NCI-H2196 treated with DMSO at 0.1 percent for 48 hours (cell line): ENCODE measurements around the gene TMTC1.
"Not testable (repeated sequence)": the region's sequence is repeated elsewhere in the genome, so short reads cannot be mapped to it uniquely, and the experiment has no call there.

Experiments
- DNase-seq: peaks from one replicate; lab custom pipeline; 2025; ENCODE audit not compliant: unreplicated experiment; lab: John Stamatoyannopoulos, UW

Gene TMTC1

GRCh38 chr12:29674463-29674862 lies 109.3 kb downstream of the TMTC1 start:
- DNase-seq = no peak

- DNase-seq = no peak
Measured at GRCh38 chr12:29673346-29673745, 110.4 kb downstream of the TMTC1 start.

GRCh38 chr12:29672580-29672979 lies 111.2 kb downstream of the TMTC1 start:
- no peak for DNase-seq

GRCh38 chr12:29671742-29672141 lies 112.0 kb downstream of the TMTC1 start:
- no peak for DNase-seq

GRCh38 chr12:29667011-29667410 lies 116.7 kb downstream of the TMTC1 start:
- DNase-seq = no peak

- DNase-seq = no peak
Measured at GRCh38 chr12:29665107-29665506, 118.6 kb downstream of the TMTC1 start.

GRCh38 chr12:29662734-29663323 lies 120.9 kb downstream of the TMTC1 start:
- no peak for DNase-seq

- DNase-seq = no peak
Measured at GRCh38 chr12:29660847-29661246, 122.9 kb downstream of the TMTC1 start.

- DNase-seq = no peak
Measured at GRCh38 chr12:29656762-29657538, 126.8 kb downstream of the TMTC1 start.

GRCh38 chr12:29655861-29656260 lies 127.9 kb downstream of the TMTC1 start:
- DNase-seq = no peak

- DNase-seq = no peak
Measured at GRCh38 chr12:29653286-29653685, 130.5 kb downstream of the TMTC1 start.

GRCh38 chr12:29650371-29650770 lies 133.4 kb downstream of the TMTC1 start:
- no peak for DNase-seq

GRCh38 chr12:29649722-29650121 lies 134.0 kb downstream of the TMTC1 start:
- DNase-seq = no peak

GRCh38 chr12:29644536-29645162 lies 139.1 kb downstream of the TMTC1 start:
- DNase-seq = no peak

GRCh38 chr12:29640589-29641345 lies 143.0 kb downstream of the TMTC1 start:
- no peak for DNase-seq

- DNase-seq = no peak
Measured at GRCh38 chr12:29639893-29640495, 143.7 kb downstream of the TMTC1 start.

GRCh38 chr12:29638528-29638927 lies 145.2 kb downstream of the TMTC1 start:
- DNase-seq = no peak

GRCh38 chr12:29634057-29634456 lies 149.7 kb downstream of the TMTC1 start:
- DNase-seq = no peak

- not testable (repeated sequence) for DNase-seq
Measured at GRCh38 chr12:29630164-29630563, 153.6 kb downstream of the TMTC1 start.

- no peak for DNase-seq
Measured at GRCh38 chr12:29627221-29627620, 156.5 kb downstream of the TMTC1 start.

GRCh38 chr12:29625359-29625953 lies 158.3 kb downstream of the TMTC1 start:
- no peak for DNase-seq
